ENCODE data around the gene PRKCH. TPM values are rescaled to one million over a fixed set of nuclear protein-coding genes. Genes with fewer than 3 reads are reported as not detected.

The PRKCH gene
- polyA plus RNA-seq, 2 of the 4 experiments (the other 2 are of a cell fraction): 10.0 to 10.2 TPM

DNA sequence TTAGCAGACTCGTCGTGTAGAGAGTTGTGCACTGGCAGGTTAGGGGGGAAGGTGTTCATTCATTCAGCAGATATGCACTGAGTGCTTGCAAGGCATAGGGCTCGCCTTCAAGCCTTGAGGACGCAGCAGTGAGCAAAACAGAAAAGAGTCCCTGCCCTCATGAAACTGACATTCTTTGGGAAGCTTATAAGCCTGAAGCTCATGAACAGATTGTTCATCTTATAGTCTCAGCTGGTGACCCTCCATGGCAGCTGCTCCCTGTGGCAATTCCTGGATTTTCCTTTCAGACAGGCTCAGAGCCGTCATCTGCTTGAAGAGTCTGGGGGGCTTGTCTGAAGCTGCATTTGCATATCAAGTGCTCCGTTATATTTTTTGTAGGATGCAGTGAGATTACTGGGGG is 148.4 kb downstream of the PRKCH start:
- TF ChIP-seq, protein P1, sequence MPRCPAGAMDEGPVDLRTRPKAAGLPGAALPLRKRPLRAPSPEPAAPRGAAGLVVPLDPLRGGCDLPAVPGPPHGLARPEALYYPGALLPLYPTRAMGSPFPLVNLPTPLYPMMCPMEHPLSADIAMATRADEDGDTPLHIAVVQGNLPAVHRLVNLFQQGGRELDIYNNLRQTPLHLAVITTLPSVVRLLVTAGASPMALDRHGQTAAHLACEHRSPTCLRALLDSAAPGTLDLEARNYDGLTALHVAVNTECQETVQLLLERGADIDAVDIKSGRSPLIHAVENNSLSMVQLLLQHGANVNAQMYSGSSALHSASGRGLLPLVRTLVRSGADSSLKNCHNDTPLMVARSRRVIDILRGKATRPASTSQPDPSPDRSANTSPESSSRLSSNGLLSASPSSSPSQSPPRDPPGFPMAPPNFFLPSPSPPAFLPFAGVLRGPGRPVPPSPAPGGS (IDR thresholded peaks at IDR 0.05): no peak
- Histone ChIP-seq H3K4me3 (no peak overlapping the region), H3K9me3 (peaks cover 9% of the 10 kb centered on the region), H3K4me2 (peak overlapping the region; percentile 87), H3K4me1 (peaks cover 70% of the 10 kb centered on the region), H3K27ac (peak overlapping the region; percentile 95 to 96)
- no peak for FAIRE-seq
- POLR2A ChIA-PET: interaction anchor here (0.5 to 3.4 kb wide), 5 partner anchors 91 to 297 kb away, joined by 3 to 37 read pairs (median 5); partner anchors contain the start of genes HIF1A and SNAPC1
- 93% methylated on average over 6 of the region's 6 CpGs for WGBS (ENCODE audit: missing lambda C conversion rate)
- no peak for DNase-seq (ENCODE audit: low read depth in 1 of 2, low spot score in 1 of 2)
- CTCF ChIA-PET: interaction anchor here (1.0 to 3.8 kb wide), 15 partner anchors 9 to 367 kb away, joined by 3 to 34 read pairs (median 6); no protein-coding TSS in a partner anchor
- no peak for ATAC-seq

GRCh38 chr14:61470261-61470960 is 149.0 kb downstream of the PRKCH start:
- FAIRE-seq: no peak

More at GRCh38 chr14:61470261-61470960, 149.0 kb downstream of the PRKCH start:
- H3K4me1 ChIP-seq: peaks cover 75% of the 10 kb centered on the region
- peak overlapping the region; percentile 87 for H3K4me2 ChIP-seq
- DNase-seq (ENCODE audit: low read depth in 1 of 2, low spot score in 1 of 2) (peak in 1 of 2 experiments; percentile 83), ATAC-seq (peak; percentile 38 to 66; a peak in 5 of 6 replicates)
- ChIA-PET CTCF (interaction anchor here (0.7 to 3.8 kb wide), 23 partner anchors 9 to 367 kb away, joined by 3 to 34 read pairs (median 4); no protein-coding TSS in a partner anchor), POLR2A (interaction anchor here (0.8 to 3.4 kb wide), 5 partner anchors 90 to 292 kb away, joined by 5 to 37 read pairs (median 7); partner anchors contain the start of genes HIF1A and SNAPC1)
- peak overlapping the region; percentile 95 to 96 for H3K27ac ChIP-seq
- WGBS (ENCODE audit: missing lambda C conversion rate): 38% methylated on average over 13 of the region's 13 CpGs
- TF ChIP-seq SMC3 (IDR thresholded peaks at IDR 0.05): peak; percentile 73
- TF ChIP-seq, protein P2, sequence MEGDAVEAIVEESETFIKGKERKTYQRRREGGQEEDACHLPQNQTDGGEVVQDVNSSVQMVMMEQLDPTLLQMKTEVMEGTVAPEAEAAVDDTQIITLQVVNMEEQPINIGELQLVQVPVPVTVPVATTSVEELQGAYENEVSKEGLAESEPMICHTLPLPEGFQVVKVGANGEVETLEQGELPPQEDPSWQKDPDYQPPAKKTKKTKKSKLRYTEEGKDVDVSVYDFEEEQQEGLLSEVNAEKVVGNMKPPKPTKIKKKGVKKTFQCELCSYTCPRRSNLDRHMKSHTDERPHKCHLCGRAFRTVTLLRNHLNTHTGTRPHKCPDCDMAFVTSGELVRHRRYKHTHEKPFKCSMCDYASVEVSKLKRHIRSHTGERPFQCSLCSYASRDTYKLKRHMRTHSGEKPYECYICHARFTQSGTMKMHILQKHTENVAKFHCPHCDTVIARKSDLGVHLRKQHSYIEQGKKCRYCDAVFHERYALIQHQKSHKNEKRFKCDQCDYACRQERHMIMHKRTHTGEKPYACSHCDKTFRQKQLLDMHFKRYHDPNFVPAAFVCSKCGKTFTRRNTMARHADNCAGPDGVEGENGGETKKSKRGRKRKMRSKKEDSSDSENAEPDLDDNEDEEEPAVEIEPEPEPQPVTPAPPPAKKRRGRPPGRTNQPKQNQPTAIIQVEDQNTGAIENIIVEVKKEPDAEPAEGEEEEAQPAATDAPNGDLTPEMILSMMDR (IDR thresholded peaks at IDR 0.05): peak; percentile 38
- peak; percentile 68 to 79; a peak in 3 of 5 replicates for TF ChIP-seq EP300 (IDR thresholded peaks at IDR 0.05)
- TF ChIP-seq, protein P3, sequence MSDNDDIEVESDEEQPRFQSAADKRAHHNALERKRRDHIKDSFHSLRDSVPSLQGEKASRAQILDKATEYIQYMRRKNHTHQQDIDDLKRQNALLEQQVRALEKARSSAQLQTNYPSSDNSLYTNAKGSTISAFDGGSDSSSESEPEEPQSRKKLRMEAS (IDR thresholded peaks at IDR 0.05): peak; percentile 36; the same call in 1 of the 2 replicates
- no peak for TF ChIP-seq NPAS2 (CRISPR knock-in tag; IDR thresholded peaks at IDR 0.05; ENCODE audit: borderline replicate concordance)
- no peak for TF ChIP-seq RARB (CRISPR knock-in tag; IDR thresholded peaks at IDR 0.05)
- TF ChIP-seq ZSCAN20 (CRISPR knock-in tag; IDR thresholded peaks at IDR 0.05): 0 out of 2 replicates have a peak, but pooled peaks have one; percentile 24
- no peak for TF ChIP-seq MAFK (IDR thresholded peaks at IDR 0.05; ENCODE audit: partially characterized antibody)
- TF ChIP-seq, protein P4, sequence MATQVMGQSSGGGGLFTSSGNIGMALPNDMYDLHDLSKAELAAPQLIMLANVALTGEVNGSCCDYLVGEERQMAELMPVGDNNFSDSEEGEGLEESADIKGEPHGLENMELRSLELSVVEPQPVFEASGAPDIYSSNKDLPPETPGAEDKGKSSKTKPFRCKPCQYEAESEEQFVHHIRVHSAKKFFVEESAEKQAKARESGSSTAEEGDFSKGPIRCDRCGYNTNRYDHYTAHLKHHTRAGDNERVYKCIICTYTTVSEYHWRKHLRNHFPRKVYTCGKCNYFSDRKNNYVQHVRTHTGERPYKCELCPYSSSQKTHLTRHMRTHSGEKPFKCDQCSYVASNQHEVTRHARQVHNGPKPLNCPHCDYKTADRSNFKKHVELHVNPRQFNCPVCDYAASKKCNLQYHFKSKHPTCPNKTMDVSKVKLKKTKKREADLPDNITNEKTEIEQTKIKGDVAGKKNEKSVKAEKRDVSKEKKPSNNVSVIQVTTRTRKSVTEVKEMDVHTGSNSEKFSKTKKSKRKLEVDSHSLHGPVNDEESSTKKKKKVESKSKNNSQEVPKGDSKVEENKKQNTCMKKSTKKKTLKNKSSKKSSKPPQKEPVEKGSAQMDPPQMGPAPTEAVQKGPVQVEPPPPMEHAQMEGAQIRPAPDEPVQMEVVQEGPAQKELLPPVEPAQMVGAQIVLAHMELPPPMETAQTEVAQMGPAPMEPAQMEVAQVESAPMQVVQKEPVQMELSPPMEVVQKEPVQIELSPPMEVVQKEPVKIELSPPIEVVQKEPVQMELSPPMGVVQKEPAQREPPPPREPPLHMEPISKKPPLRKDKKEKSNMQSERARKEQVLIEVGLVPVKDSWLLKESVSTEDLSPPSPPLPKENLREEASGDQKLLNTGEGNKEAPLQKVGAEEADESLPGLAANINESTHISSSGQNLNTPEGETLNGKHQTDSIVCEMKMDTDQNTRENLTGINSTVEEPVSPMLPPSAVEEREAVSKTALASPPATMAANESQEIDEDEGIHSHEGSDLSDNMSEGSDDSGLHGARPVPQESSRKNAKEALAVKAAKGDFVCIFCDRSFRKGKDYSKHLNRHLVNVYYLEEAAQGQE (IDR thresholded peaks at IDR 0.05): no peak
- peak; percentile 45 to 66 for TF ChIP-seq RAD21 (conservative IDR thresholded peaks at IDR 0.05 in 1 of 2, IDR thresholded peaks at IDR 0.05 in 1 of 2)
- peak; percentile 51 to 63; a peak in 3 of 5 replicates for TF ChIP-seq JUN (IDR thresholded peaks at IDR 0.05)
- TF ChIP-seq CEBPB (IDR thresholded peaks at IDR 0.05): peak; percentile 8 to 56; a peak in 2 of 4 replicates
- TF ChIP-seq JUNB (IDR thresholded peaks at IDR 0.05): peak; percentile 64; the same call in 1 of the 2 replicates
- TF ChIP-seq FOSL2 (IDR thresholded peaks at IDR 0.05): no peak; the same call in 1 of the 2 replicates
- TF ChIP-seq FOSL2 (CRISPR knock-in tag; IDR thresholded peaks at IDR 0.05): peak; percentile 65
- TF ChIP-seq EHF (CRISPR knock-in tag; IDR thresholded peaks at IDR 0.05): peak; percentile 41; the same call in 1 of the 2 replicates
- H3K9me3 ChIP-seq: peaks cover 2% of the 10 kb centered on the region; the same call in 2 of the 3 replicates
- H3K4me3 ChIP-seq: no peak overlapping the region

All from A549 (cell line).